ENCODE results near the gene TM9SF2.

The TM9SF2 gene

DNA sequence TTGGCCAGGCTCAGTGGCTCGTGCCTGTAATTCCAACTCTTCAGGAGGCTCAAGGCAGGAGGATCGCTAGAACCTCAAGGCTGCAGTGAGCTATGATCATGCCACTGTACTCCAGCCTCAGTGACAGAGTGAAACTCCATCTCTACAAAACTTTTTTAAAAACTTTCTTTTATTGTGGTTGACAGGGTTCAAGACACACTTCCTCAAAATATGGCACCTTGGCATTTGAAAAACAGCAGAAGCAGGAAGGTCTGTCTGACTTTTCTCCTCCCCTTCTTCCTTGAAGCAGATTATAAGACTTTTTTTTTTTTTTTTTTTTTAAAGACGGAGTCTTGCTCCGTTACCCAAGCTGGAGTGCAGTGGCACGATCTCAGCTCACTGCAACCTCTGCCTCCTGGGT lies 100.3 kb downstream of the TM9SF2 start:
- no peak for TF ChIP-seq GATA2 (IDR thresholded peaks at IDR 0.05; ENCODE audit: low read depth, low read length)
- no peak for TF ChIP-seq GATA3 (IDR thresholded peaks at IDR 0.05; ENCODE audit: low read depth, low read length)

GRCh38 chr13:99604636-99605035 lies 103.4 kb downstream of the TM9SF2 start:
- TF ChIP-seq GATA2 (IDR thresholded peaks at IDR 0.05; ENCODE audit: low read depth, low read length): no peak
- TF ChIP-seq GATA3 (IDR thresholded peaks at IDR 0.05; ENCODE audit: low read depth, low read length): no peak

DNA sequence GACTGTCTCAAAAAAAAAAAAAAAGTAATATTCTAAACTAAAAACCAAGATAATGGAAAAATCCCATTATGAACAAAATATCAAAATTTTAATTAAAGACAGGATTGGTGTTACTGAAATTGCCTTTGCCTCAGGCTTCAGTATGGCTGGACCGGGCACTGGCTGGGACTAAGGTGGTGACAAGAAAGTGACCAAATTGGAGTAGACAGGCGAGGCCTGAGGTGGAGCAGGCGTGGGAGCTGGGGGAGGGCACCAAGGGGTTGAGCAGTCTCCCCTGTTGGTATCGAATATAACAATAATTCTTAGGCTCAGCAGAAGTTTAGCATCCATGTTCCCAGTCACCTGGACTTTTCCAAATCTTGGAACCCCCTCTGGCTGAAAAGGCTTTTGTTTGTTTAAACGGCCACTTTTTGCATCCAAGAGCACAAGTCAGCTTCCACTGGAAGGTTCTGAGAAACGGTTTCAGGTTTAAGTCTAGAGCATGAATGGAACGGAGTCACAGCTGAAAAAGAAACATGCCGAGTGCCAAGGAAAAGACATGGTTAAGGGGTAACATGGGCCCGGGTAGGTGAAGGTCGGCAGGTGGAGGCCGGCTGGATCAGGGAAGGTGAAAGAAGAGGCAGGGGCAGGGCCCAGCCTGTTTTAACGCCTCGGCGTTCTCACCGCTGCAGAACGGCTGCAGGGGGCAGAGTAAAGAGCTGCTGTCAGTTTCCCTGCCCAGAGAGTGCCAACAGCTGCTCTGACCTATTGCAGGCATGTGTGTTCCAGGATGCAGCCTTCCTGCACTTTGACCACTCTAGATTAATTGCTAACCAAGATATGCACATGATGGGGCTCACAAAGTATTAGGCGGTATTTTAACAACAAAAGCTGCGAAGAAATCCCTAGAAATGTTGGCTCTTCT lies 104.4 kb downstream of the TM9SF2 start:
- TF ChIP-seq GATA2 (IDR thresholded peaks at IDR 0.05; ENCODE audit: low read depth, low read length) (no peak), GATA3 (IDR thresholded peaks at IDR 0.05; ENCODE audit: low read depth, low read length) (no peak)

- TF ChIP-seq GATA2 (IDR thresholded peaks at IDR 0.05; ENCODE audit: low read depth, low read length) (no peak), GATA3 (IDR thresholded peaks at IDR 0.05; ENCODE audit: low read depth, low read length) (no peak)
Observed at GRCh38 chr13:99606324-99607066, 105.2 kb downstream of the TM9SF2 start, which contains the start of gene CLYBL. Gene CLYBL (plus strand): TSS chr13:99606690.

DNA sequence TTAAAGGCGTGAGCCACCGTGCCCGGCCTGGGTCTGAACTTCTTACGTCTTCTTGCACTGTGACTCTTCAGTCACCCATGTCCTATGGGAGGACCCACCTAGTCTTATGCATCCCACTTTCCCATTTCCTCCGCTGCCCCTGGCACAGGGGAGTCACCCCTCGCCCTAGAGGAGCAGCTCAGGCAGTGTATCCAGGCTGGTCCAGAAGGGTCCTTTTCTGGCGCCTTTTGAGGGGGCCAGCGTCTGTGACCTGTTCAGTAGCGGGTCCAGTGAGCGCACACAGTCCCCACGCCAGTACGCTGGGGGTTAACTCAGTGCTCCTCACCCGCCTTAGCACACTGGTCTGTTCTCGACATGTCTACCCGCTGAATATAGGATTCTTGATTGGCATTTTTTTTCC lies 107.1 kb downstream of the TM9SF2 start:
- no peak for TF ChIP-seq GATA2 (IDR thresholded peaks at IDR 0.05; ENCODE audit: low read depth, low read length)
- TF ChIP-seq GATA3 (IDR thresholded peaks at IDR 0.05; ENCODE audit: low read depth, low read length): no peak

DNA sequence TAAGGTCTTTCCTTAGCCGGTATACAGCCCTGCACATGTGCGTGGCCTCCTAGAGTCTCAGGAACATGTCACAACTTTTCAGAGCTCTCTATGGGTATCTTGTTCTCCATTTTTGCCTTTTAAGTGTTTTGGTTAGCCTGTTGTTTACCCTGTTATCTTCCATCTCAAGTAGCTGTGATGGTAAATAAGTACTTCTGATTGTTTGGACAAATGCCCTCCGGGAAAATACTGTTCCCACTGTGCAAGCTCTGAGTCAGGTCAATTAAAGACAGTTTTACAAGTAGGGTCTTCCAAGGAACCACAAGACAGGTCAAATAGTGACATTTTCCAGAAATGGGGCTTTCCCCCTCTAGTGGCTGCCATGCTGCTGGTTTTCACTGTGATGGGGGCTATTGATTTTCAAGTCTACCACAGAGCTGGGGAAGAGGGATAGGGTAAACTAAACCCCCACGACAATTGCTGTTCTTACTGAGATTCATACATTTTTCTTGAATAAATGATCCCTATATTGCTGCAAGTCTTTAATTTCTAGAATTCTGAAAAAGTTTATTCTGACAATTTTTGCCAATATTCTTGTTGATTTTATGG lies 109.5 kb downstream of the TM9SF2 start:
- TF ChIP-seq GATA3 (IDR thresholded peaks at IDR 0.05; ENCODE audit: low read depth, low read length): no peak
- no peak for TF ChIP-seq GATA2 (IDR thresholded peaks at IDR 0.05; ENCODE audit: low read depth, low read length)

Measured in SH-SY5Y (cell line).